Kidney epithelial cell (primary cell): ENCODE measurements around the gene CLEC5A. TPM values are rescaled to one million over a fixed set of nuclear protein-coding genes. Genes with fewer than 3 reads are reported as not detected.

Experiments used
- DNase-seq: peaks from one replicate; pipeline ENCODE4 v3.0.0-alpha.2; 2010; ENCODE audit warnings: low read depth
- H3K27me3 ChIP-seq: 2 replicates; pipeline ENCODE4 v1.6.0; 2011; ENCODE audit warnings: low read length; ENCODE audit not compliant: control insufficient read depth, insufficient read depth
- H3K36me3 ChIP-seq: 2 replicates; pipeline ENCODE4 v1.5.1; 2011; ENCODE audit warnings: low read length; ENCODE audit not compliant: control insufficient read depth, insufficient read depth
- H3K4me3 ChIP-seq: 2 replicates; pipeline ENCODE4 v1.5.1; 2011; ENCODE audit warnings: low read depth, mild to moderate bottlenecking, control low read depth, low read length
- CTCF ChIP-seq: IDR thresholded peaks from 2 replicates; pipeline ENCODE4 v1.5.1; 2011; ENCODE audit warnings: mild to moderate bottlenecking, moderate library complexity, low read length, control low read depth, inconsistent platforms; ENCODE audit not compliant: insufficient read depth, poor library complexity, severe bottlenecking
- total RNA-seq: library from RNA; depleted of rRNA; stranded (reverse); fragments of >200 nt; gene quantifications from 2 replicates; pipeline ENCODE4 v1.2.3, GENCODE V29; 2015

The CLEC5A gene
- total RNA-seq, 1 donor from 2014 or later: not detected

- Histone ChIP-seq H3K4me3 (no peak overlapping the region), H3K36me3 (no peaks in the 10 kb centered on the region), H3K27me3 (no peaks in the 10 kb centered on the region)
- no peak for DNase-seq
- no peak for TF ChIP-seq CTCF
These were observed 4.0 kb upstream of the CLEC5A start for GRCh38 chr7:141950806-141951205.

- no peaks in the 10 kb centered on the region for H3K27me3 ChIP-seq
- no peak for TF ChIP-seq CTCF
- no peak for DNase-seq
- no peak overlapping the region for H3K4me3 ChIP-seq
- no peaks in the 10 kb centered on the region for H3K36me3 ChIP-seq
These were observed 3.1 kb upstream of the CLEC5A start for GRCh38 chr7:141949911-141950310.

GRCh38 chr7:141949451-141949850, 2.7 kb upstream of the CLEC5A start:
- no peaks in the 10 kb centered on the region for H3K36me3 ChIP-seq
- no peak for DNase-seq
- TF ChIP-seq CTCF: no peak
- H3K27me3 ChIP-seq: no peaks in the 10 kb centered on the region
- H3K4me3 ChIP-seq: no peak overlapping the region

- no peak for DNase-seq
- Histone ChIP-seq H3K27me3 (no peaks in the 10 kb centered on the region), H3K36me3 (no peaks in the 10 kb centered on the region), H3K4me3 (no peak overlapping the region)
- no peak for TF ChIP-seq CTCF
These were observed 2.2 kb upstream of the CLEC5A start for GRCh38 chr7:141949021-141949420.

- no peak for DNase-seq
- Histone ChIP-seq H3K27me3 (no peaks in the 10 kb centered on the region), H3K36me3 (no peaks in the 10 kb centered on the region), H3K4me3 (no peak overlapping the region)
- TF ChIP-seq CTCF: no peak
These were observed 1.4 kb downstream of the CLEC5A start for GRCh38 chr7:141945356-141945755.

GRCh38 chr7:141944811-141945210, 2.0 kb downstream of the CLEC5A start:
- no peak for DNase-seq
- Histone ChIP-seq H3K4me3 (no peak overlapping the region), H3K27me3 (no peaks in the 10 kb centered on the region), H3K36me3 (no peaks in the 10 kb centered on the region)
- TF ChIP-seq CTCF: no peak
